ENCODE results near the gene IL1RAP. TPM values are rescaled to one million over a fixed set of nuclear protein-coding genes. Genes with fewer than 3 reads are reported as not detected.

The IL1RAP gene
- total RNA-seq, 1 donor from 2014 or later, result 10.8 TPM

- DNase-seq (ENCODE audit: low read depth), result no peak
- Histone ChIP-seq H3K4me3 (ENCODE audit: low read depth, low read length) (no peak overlapping the region), H3K27me3 (ENCODE audit: control insufficient read depth, insufficient read depth, low read length) (no peaks in the 10 kb centered on the region), H3K36me3 (ENCODE audit: control insufficient read depth, insufficient read depth, low read length) (no peaks in the 10 kb centered on the region)
- TF ChIP-seq, protein P1, sequence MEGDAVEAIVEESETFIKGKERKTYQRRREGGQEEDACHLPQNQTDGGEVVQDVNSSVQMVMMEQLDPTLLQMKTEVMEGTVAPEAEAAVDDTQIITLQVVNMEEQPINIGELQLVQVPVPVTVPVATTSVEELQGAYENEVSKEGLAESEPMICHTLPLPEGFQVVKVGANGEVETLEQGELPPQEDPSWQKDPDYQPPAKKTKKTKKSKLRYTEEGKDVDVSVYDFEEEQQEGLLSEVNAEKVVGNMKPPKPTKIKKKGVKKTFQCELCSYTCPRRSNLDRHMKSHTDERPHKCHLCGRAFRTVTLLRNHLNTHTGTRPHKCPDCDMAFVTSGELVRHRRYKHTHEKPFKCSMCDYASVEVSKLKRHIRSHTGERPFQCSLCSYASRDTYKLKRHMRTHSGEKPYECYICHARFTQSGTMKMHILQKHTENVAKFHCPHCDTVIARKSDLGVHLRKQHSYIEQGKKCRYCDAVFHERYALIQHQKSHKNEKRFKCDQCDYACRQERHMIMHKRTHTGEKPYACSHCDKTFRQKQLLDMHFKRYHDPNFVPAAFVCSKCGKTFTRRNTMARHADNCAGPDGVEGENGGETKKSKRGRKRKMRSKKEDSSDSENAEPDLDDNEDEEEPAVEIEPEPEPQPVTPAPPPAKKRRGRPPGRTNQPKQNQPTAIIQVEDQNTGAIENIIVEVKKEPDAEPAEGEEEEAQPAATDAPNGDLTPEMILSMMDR (IDR thresholded peaks at IDR 0.05; ENCODE audit: insufficient read depth, low read length, poor library complexity, severe bottlenecking), result no peak
Observed at GRCh38 chr3:190574473-190574872, 60.6 kb downstream of the IL1RAP start.

DNA sequence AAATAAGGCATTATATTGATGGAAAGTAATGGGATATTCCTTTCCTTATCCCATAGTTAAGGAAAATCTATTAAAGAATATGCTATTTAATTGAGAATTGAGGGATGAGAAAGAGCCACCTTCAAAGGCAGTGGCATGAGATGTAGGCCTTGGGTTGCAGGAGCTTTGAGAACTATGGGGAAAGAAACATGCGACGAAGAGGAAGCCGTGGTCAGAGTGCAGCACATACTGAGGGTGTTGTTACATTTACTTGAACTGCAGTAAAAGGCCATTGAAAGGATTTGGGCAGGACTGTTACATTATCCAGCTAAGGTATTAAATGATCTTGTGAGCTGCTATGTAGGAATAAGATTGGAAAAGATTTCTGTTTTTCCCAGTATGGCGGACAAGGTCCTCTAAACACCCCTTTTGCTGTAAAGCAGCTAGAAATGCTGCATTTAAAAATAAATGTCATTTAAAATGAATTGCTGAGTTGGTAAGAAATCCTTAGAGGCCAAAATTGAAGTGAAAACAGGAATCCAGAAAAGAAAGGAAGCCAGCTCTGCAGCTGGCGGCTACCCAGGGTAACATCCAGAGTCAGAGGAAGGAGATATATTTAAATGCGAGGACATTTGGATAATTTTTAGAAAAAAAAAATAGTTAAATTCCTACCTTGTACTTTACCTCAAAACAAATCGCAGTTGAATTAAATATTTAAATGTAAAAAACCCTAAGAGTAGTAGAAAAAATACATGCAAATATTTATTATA lies 61.7 kb downstream of the IL1RAP start:
- TF ChIP-seq, protein P1 (IDR thresholded peaks at IDR 0.05; ENCODE audit: insufficient read depth, low read length, poor library complexity, severe bottlenecking), result no peak
- DNase-seq (ENCODE audit: low read depth), result no peak
- no peaks in the 10 kb centered on the region for H3K36me3 ChIP-seq (ENCODE audit: control insufficient read depth, insufficient read depth, low read length)
- no peaks in the 10 kb centered on the region for H3K27me3 ChIP-seq (ENCODE audit: control insufficient read depth, insufficient read depth, low read length)
- H3K4me3 ChIP-seq (ENCODE audit: low read depth, low read length), result no peak overlapping the region

DNA sequence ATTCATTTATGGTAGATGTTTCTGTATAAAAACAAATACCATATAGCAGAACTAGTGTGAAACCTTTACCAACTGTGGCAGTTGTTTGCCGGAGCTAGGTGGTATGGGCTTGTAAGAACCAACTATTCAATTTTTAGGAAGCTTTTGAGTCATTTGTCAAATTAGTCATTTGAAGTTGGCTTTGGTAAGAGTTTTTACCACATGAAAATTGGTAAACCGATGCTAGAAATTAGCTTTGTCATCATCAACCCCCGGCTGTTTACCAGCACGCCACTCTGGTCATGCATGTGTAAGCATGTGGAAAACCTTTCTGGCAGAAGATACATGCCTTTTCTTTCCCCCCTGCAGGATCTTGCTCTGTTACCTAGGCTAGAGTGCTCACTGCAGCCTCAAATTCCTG lies 63.3 kb downstream of the IL1RAP start:
- no peak overlapping the region for H3K4me3 ChIP-seq (ENCODE audit: low read depth, low read length)
- TF ChIP-seq, protein P1 (IDR thresholded peaks at IDR 0.05; ENCODE audit: insufficient read depth, low read length, poor library complexity, severe bottlenecking), result no peak
- DNase-seq (ENCODE audit: low read depth), result no peak
- H3K36me3 ChIP-seq (ENCODE audit: control insufficient read depth, insufficient read depth, low read length), result no peaks in the 10 kb centered on the region
- no peaks in the 10 kb centered on the region for H3K27me3 ChIP-seq (ENCODE audit: control insufficient read depth, insufficient read depth, low read length)

DNA sequence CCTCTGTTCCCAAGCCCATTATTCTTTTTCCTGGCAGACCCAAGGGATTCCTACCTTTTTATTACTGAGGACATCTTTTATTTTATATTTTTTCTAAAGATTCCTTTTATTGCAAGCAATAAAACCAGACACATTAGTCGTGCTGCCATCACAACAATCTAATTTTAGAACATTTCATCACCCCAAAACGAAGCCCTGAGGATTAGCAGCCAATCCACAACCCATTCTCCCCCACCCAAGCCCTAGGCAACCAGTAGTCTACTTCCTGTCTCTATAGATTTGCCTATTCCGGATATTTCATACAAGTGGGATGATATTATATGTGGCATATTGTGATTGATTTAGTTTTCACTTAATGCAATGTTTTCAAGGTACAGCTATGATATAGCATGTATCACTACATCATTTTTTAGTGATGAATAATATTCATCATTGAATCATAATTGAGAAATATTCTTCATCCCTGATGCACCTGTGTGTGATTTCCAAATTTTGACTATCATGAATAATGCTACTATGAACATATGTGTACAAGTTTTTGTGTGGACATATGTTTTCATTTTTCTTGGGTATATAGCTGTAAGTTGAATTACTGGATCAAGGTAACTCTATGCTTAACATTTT lies 65.7 kb downstream of the IL1RAP start:
- H3K27me3 ChIP-seq (ENCODE audit: control insufficient read depth, insufficient read depth, low read length), result no peaks in the 10 kb centered on the region
- H3K4me3 ChIP-seq (ENCODE audit: low read depth, low read length), result no peak overlapping the region
- no peaks in the 10 kb centered on the region for H3K36me3 ChIP-seq (ENCODE audit: control insufficient read depth, insufficient read depth, low read length)
- TF ChIP-seq, protein P1 (IDR thresholded peaks at IDR 0.05; ENCODE audit: insufficient read depth, low read length, poor library complexity, severe bottlenecking), result no peak
- no peak for DNase-seq (ENCODE audit: low read depth)

GRCh38 chr3:190580417-190580816 lies 66.5 kb downstream of the IL1RAP start:
- Histone ChIP-seq H3K36me3 (ENCODE audit: control insufficient read depth, insufficient read depth, low read length) (no peaks in the 10 kb centered on the region), H3K4me3 (ENCODE audit: low read depth, low read length) (no peak overlapping the region), H3K27me3 (ENCODE audit: control insufficient read depth, insufficient read depth, low read length) (no peaks in the 10 kb centered on the region)
- no peak for DNase-seq (ENCODE audit: low read depth)
- TF ChIP-seq, protein P1 (IDR thresholded peaks at IDR 0.05; ENCODE audit: insufficient read depth, low read length, poor library complexity, severe bottlenecking), result no peak
